PC-3 (cell line): ENCODE data around the gene ZFP36. TPM values are rescaled to one million over a fixed set of nuclear protein-coding genes. Genes with fewer than 3 reads are reported as not detected.

ENCODE experiments used
- ATAC-seq: fragments of 200-7000 bp; cut with Tn5 transposase; 2 replicates; pipeline ENCODE4 v1.9.1; 2020; ENCODE audit warnings: mild to moderate bottlenecking, moderate library complexity
- BruUV-seq: library from RNA; stranded (reverse); fragments of 400-500 nt; replicated peaks from 2 replicates; lab custom pipeline; 2021; lab: Mats Ljungman, UMichigan
- CTCF ChIA-PET: fragments of 300-600 bp; sonication (Branson Sonifier 250); formaldehyde crosslinking; loops from one replicate; lab custom pipeline; 2022; ENCODE audit warnings: antibody characterized with exemption; lab: Charles Lee
- POLR2A ChIA-PET: fragments of 300-600 bp; sonication (Branson Sonifier 250); formaldehyde crosslinking; loops from one replicate; lab custom pipeline; 2022; ENCODE audit warnings: antibody characterized with exemption; ENCODE audit not compliant: unreplicated experiment; lab: Charles Lee
- DNase-seq: peaks from one replicate; pipeline ENCODE4 v3.0.0-alpha.2; 2015
- H2AFZ ChIP-seq: fragments of 300-600 bp; sonication (generic); 2 replicates; pipeline ENCODE4 v1.6.0; 2016; ENCODE audit warnings: antibody characterized with exemption, low read length
- H3F3A ChIP-seq: fragments of 300-600 bp; sonication (generic); one replicate; pipeline ENCODE4 v1.6.0; 2017; ENCODE audit warnings: antibody characterized with exemption, low read length, control low read depth, mild to moderate bottlenecking; ENCODE audit not compliant: unreplicated experiment
- H3K27ac ChIP-seq: fragments of 300-600 bp; sonication (generic); 2 replicates; pipeline ENCODE4 v1.5.1; 2016; ENCODE audit warnings: mild to moderate bottlenecking, low read length
- H3K27me3 ChIP-seq: fragments of 300-600 bp; sonication (generic); 2 replicates; pipeline ENCODE4 v1.6.1; 2016; ENCODE audit warnings: low read length, mixed read lengths
- H3K36me3 ChIP-seq: fragments of 300-600 bp; sonication (generic); 2 replicates; pipeline ENCODE4 v1.6.1; 2016; ENCODE audit warnings: low read depth, mixed run types, low read length, mixed read lengths
- H3K4me1 ChIP-seq: fragments of 300-600 bp; sonication (generic); 2 replicates; pipeline ENCODE4 v1.5.1; 2016; ENCODE audit warnings: low read length; ENCODE audit not compliant: insufficient read depth
- H3K4me2 ChIP-seq: fragments of 300-600 bp; sonication (generic); 2 replicates; pipeline ENCODE4 v1.6.0; 2016; ENCODE audit warnings: low read length
- H3K4me3 ChIP-seq: fragments of 300-600 bp; sonication (generic); 2 replicates; pipeline ENCODE4 v1.5.1; 2016; ENCODE audit warnings: mild to moderate bottlenecking, low read length, mixed read lengths
- H3K79me2 ChIP-seq: fragments of 300-600 bp; sonication (generic); 2 replicates; pipeline ENCODE4 v1.6.1; 2017; ENCODE audit warnings: low read length, mixed read lengths
- H3K9ac ChIP-seq: fragments of 300-600 bp; sonication (generic); 2 replicates; pipeline ENCODE4 v1.6.0; 2016; ENCODE audit warnings: mild to moderate bottlenecking, low read length
- H3K9me2 ChIP-seq: fragments of 300-600 bp; sonication (generic); replicated peaks from 2 replicates; pipeline ENCODE4 v1.6.1; 2016; ENCODE audit warnings: mixed run types, low read length, mixed read lengths
- H3K9me3 ChIP-seq: fragments of 300-600 bp; sonication (generic); 2 replicates; pipeline ENCODE4 v1.6.1; 2016; ENCODE audit warnings: low read length, mixed read lengths
- H4K20me1 ChIP-seq: fragments of 300-600 bp; sonication (generic); 2 replicates; pipeline ENCODE4 v1.6.1; 2016; ENCODE audit warnings: low read length, mixed read lengths
- EZH2 ChIP-seq: fragments of 300-600 bp; sonication (generic); IDR thresholded peaks from one replicate; pipeline ENCODE4 v1.6.1; 2017; ENCODE audit warnings: antibody characterized with exemption, mild to moderate bottlenecking, low read length; ENCODE audit not compliant: unreplicated experiment
- EZH2phosphoT487 ChIP-seq: fragments of 300-600 bp; sonication (generic); IDR thresholded peaks from 2 replicates; pipeline ENCODE4 v1.6.1; 2018; ENCODE audit warnings: mild to moderate bottlenecking, antibody characterized with exemption, low read length, borderline replicate concordance
- intact Hi-C: fragments of 100-400 bp; cut with micrococcal nuclease; formaldehyde crosslinking; loops from 2 replicates; pipeline ENCODE4 v1.9.0; 2023
- total RNA-seq: library from RNA; depleted of rRNA; stranded (reverse); fragments of >200 nt; gene quantifications from 2 replicates; pipeline ENCODE4 v1.2.3, GENCODE V29; 2014
- TF ChIP-seq, protein P1 (sequence below): fragments of 300-600 bp; sonication (generic); conservative IDR thresholded peaks from 2 replicates; pipeline ENCODE4 v1.5.1; 2017; ENCODE audit warnings: antibody characterized with exemption, low read depth, mild to moderate bottlenecking, low read length

ZFP36 gene
- total RNA-seq, 1 experiment from 2014 or later, result 32.7 TPM

- Histone ChIP-seq H3K4me2 (peak overlapping the region; percentile 92), H3K4me1 (peaks cover 6% of the 10 kb centered on the region; the same call in 1 of the 2 replicates), H3K27me3 (no peaks in the 10 kb centered on the region), H3K79me2 (peaks cover 25% of the 10 kb centered on the region), H3K36me3 (no peaks in the 10 kb centered on the region; the same call in none of the 2 replicates), H3K27ac (peak overlapping the region; percentile 81), H3K4me3 (peak overlapping the region; percentile 97), H2AFZ (peak overlapping the region; percentile 92), H3K9me3 (no peaks in the 10 kb centered on the region), H3F3A (no peaks in the 10 kb centered on the region), H3K9me2 (no peaks in the 10 kb centered on the region), H4K20me1 (no peaks in the 10 kb centered on the region), H3K9ac (peak overlapping the region; percentile 95)
- ATAC-seq (no peak; the same call in 1 of the 2 replicates), DNase-seq (peak; percentile 45)
- intact Hi-C loops, result no loop called here
- TF ChIP-seq EZH2phosphoT487, result no peak
- TF ChIP-seq, protein P1, sequence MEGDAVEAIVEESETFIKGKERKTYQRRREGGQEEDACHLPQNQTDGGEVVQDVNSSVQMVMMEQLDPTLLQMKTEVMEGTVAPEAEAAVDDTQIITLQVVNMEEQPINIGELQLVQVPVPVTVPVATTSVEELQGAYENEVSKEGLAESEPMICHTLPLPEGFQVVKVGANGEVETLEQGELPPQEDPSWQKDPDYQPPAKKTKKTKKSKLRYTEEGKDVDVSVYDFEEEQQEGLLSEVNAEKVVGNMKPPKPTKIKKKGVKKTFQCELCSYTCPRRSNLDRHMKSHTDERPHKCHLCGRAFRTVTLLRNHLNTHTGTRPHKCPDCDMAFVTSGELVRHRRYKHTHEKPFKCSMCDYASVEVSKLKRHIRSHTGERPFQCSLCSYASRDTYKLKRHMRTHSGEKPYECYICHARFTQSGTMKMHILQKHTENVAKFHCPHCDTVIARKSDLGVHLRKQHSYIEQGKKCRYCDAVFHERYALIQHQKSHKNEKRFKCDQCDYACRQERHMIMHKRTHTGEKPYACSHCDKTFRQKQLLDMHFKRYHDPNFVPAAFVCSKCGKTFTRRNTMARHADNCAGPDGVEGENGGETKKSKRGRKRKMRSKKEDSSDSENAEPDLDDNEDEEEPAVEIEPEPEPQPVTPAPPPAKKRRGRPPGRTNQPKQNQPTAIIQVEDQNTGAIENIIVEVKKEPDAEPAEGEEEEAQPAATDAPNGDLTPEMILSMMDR, result no peak
- TF ChIP-seq EZH2, result no peak
- ChIA-PET POLR2A (interaction anchor here (1.6 kb wide), 1 partner anchor 12 kb away, joined by 4 read pairs; no protein-coding TSS in a partner anchor), CTCF (interaction anchor here (0.6 kb wide), 1 partner anchor 109 kb away, joined by 8 read pairs; no protein-coding TSS in a partner anchor)
- BruUV-seq, result no TSS peak
Measured at GRCh38 chr19:39390451-39390750, 16.2 kb upstream of the ZFP36 start.

DNA sequence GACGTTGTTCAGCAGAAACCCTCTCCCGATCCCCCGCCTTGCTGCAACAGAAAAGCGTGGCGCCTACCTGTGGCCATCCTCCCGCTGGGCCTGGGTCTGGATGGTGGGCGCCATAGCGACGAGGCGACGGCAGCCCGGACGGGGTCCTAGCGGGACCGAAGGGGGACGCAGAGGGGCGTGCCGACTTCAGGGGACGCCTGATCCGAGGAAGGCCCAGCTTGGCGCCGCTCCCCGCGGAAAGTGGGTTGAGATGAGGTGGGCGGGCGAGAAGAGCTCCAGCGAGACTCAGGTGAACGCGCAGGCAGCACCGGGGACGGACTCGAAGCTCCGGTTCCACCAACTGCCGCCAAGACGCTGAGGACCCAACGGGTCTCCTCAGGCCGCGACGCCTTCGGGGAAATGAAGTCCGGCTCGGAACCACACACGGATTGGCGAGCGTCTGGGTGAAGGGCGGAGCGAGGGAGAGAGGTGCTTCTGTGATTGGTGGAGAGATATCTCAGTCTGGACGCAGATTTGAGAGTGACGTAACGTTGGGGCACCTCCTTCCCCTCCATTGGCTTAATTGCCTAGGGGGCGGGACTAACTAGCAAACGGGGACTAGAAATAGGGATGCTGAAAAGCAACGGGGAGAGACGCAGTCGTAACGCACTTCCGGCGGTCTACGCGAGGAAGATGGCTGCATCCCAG, 15.8 kb upstream of the ZFP36 start, which contains the start of the genes MED29 and PAF1:
MED29 (plus strand) TSS at position 628 of the 687 bp plus-strand sequence; CDS start at position 673, 45 bp downstream.
PAF1 (minus strand) TSS at position 356 of the 687 bp plus-strand sequence; CDS start at position 114, 242 bp downstream.
- no TSS peak for BruUV-seq
- Histone ChIP-seq H3K9ac (peak within 1 kb of the TSS; percentile 95), H3K4me3 (peak within 1 kb of the TSS; percentile 97), H3K27me3 (no peaks in the 10 kb centered on the region), H3K9me3 (no peaks in the 10 kb centered on the region), H3K4me1 (peaks cover 6% of the 10 kb centered on the region; the same call in 1 of the 2 replicates), H3K36me3 (no peaks in the 10 kb centered on the region; the same call in none of the 2 replicates), H3F3A (no peaks in the 10 kb centered on the region), H3K4me2 (peak within 1 kb of the TSS; percentile 96), H3K79me2 (peaks cover 25% of the 10 kb centered on the region), H3K9me2 (no peaks in the 10 kb centered on the region), H3K27ac (peak within 1 kb of the TSS; percentile 81), H4K20me1 (no peaks in the 10 kb centered on the region), H2AFZ (peak within 1 kb of the TSS; percentile 92)
- ChIA-PET CTCF (interaction anchor here (0.6 kb wide), 1 partner anchor 109 kb away, joined by 8 read pairs; no protein-coding TSS in a partner anchor), POLR2A (interaction anchor here (0.9 to 1.6 kb wide), 2 partner anchors 11 to 13 kb away, joined by 4 read pairs; no protein-coding TSS in a partner anchor)
- ATAC-seq (peak; percentile 95), DNase-seq (peak; percentile 98)
- intact Hi-C loops, result no loop called here
- no peak for TF ChIP-seq EZH2

- peak overlapping the region; percentile 57 for H3K4me2 ChIP-seq
- H3K9me2 ChIP-seq, result no peaks in the 10 kb centered on the region
- H3K36me3 ChIP-seq, result no peaks in the 10 kb centered on the region
- H3K9me3 ChIP-seq, result no peaks in the 10 kb centered on the region
- H3F3A ChIP-seq, result no peaks in the 10 kb centered on the region
- TF ChIP-seq, protein P1, result peak; percentile 82
- TF ChIP-seq EZH2, result no peak
- ATAC-seq, result peak; percentile 64
- H2AFZ ChIP-seq, result no peak overlapping the region
- no peak overlapping the region for H3K4me3 ChIP-seq
- peak overlapping the region; percentile 52 for H3K9ac ChIP-seq
- DNase-seq, result peak; percentile 78
- POLR2A ChIA-PET, result interaction anchor here (0.7 to 1.1 kb wide), 3 partner anchors 16 to 55 kb away, joined by 3 to 5 read pairs (median 3); partner anchors contain the start of genes RPS16 and SAMD4B
- H3K27me3 ChIP-seq, result no peaks in the 10 kb centered on the region
- H3K79me2 ChIP-seq, result 0 out of 2 replicates have a peak, but pooled peaks cover 1% of the 10 kb centered on the region
- no TSS peak for BruUV-seq
- H3K27ac ChIP-seq, result peak overlapping the region; percentile 68
- H3K4me1 ChIP-seq, result peaks cover 30% of the 10 kb centered on the region
- no peaks in the 10 kb centered on the region for H4K20me1 ChIP-seq
- CTCF ChIA-PET, result interaction anchor here (0.6 kb wide), 1 partner anchor 43 kb away, joined by 13 read pairs; no protein-coding TSS in a partner anchor
- intact Hi-C loops, result loop anchor here (1.0 kb wide), 1 partner anchor 14 kb away; no protein-coding TSS in a partner anchor
Measured at GRCh38 chr19:39397360-39398296, 9.0 kb upstream of the ZFP36 start.
